Measurements from ENCODE around the gene RNF135.

RNF135 gene

GRCh38 chr17:30933966-30934365, 36.9 kb upstream of the RNF135 start:
- Histone ChIP-seq H3K9me3 (ENCODE audit: control insufficient read depth, low read length) (no peaks in the 10 kb centered on the region), H3K36me3 (ENCODE audit: control insufficient read depth, insufficient read depth, low read length) (no peaks in the 10 kb centered on the region), H3K4me3 (ENCODE audit: low read length) (no peak overlapping the region), H3K9ac (ENCODE audit: low read length) (no peak overlapping the region), H3K4me1 (ENCODE audit: control insufficient read depth, insufficient read depth, low read length) (no peaks in the 10 kb centered on the region), H3K27me3 (ENCODE audit: control insufficient read depth, insufficient read depth, low read length) (peaks cover 3% of the 10 kb centered on the region)

DNA sequence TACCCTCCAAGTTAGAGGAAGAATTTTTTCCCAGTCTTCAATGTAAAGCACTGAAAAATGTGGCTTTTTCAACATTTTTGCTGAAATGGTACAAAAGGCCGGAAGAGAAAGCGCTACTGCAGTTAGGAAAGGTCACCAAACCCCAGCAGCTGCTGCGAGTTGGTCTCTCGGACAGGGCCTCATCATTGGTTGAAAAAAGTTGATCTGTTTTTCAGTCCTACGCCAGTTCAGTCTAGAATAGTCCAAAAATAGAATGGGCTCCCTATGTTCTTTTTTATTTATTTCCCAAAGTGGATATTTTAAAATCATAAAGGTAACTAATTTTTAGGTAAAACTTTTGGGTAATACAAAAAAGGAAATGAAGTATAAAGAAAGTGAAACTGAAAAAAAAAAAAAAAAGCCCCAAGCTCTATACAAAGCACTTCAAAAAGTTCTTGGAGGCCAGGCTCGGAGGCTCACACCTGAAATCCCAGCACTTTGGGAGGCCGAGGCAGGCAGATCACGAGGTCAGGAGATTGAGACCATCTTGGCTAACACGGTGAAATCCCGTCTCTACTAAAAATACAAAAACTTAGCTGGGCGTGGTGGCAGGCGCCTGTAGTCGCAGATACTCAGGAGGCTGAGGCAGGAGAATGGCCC, 31.7 kb upstream of the RNF135 start:
- Histone ChIP-seq H3K4me1 (ENCODE audit: control insufficient read depth, insufficient read depth, low read length) (no peaks in the 10 kb centered on the region), H3K9ac (ENCODE audit: low read length) (no peak overlapping the region), H3K4me3 (ENCODE audit: low read length) (no peak overlapping the region), H3K27me3 (ENCODE audit: control insufficient read depth, insufficient read depth, low read length) (no peaks in the 10 kb centered on the region), H3K36me3 (ENCODE audit: control insufficient read depth, insufficient read depth, low read length) (no peaks in the 10 kb centered on the region), H3K9me3 (ENCODE audit: control insufficient read depth, low read length) (no peaks in the 10 kb centered on the region)

- Histone ChIP-seq H3K36me3 (ENCODE audit: control insufficient read depth, insufficient read depth, low read length) (no peaks in the 10 kb centered on the region), H3K4me3 (ENCODE audit: low read length) (no peak overlapping the region), H3K9ac (ENCODE audit: low read length) (no peak overlapping the region), H3K27me3 (ENCODE audit: control insufficient read depth, insufficient read depth, low read length) (no peaks in the 10 kb centered on the region), H3K4me1 (ENCODE audit: control insufficient read depth, insufficient read depth, low read length) (no peaks in the 10 kb centered on the region), H3K9me3 (ENCODE audit: control insufficient read depth, low read length) (no peaks in the 10 kb centered on the region)
Observed at GRCh38 chr17:30942308-30943079, 28.3 kb upstream of the RNF135 start.

GRCh38 chr17:30947796-30948195, 23.0 kb upstream of the RNF135 start:
- Histone ChIP-seq H3K36me3 (ENCODE audit: control insufficient read depth, insufficient read depth, low read length) (no peaks in the 10 kb centered on the region), H3K9ac (ENCODE audit: low read length) (no peak overlapping the region), H3K27me3 (ENCODE audit: control insufficient read depth, insufficient read depth, low read length) (no peaks in the 10 kb centered on the region), H3K9me3 (ENCODE audit: control insufficient read depth, low read length) (no peaks in the 10 kb centered on the region), H3K4me1 (ENCODE audit: control insufficient read depth, insufficient read depth, low read length) (peaks cover 15% of the 10 kb centered on the region), H3K4me3 (ENCODE audit: low read length) (no peak overlapping the region)

GRCh38 chr17:30950189-30950588, 20.6 kb upstream of the RNF135 start:
- H3K36me3 ChIP-seq (ENCODE audit: control insufficient read depth, insufficient read depth, low read length), result no peaks in the 10 kb centered on the region

DNA sequence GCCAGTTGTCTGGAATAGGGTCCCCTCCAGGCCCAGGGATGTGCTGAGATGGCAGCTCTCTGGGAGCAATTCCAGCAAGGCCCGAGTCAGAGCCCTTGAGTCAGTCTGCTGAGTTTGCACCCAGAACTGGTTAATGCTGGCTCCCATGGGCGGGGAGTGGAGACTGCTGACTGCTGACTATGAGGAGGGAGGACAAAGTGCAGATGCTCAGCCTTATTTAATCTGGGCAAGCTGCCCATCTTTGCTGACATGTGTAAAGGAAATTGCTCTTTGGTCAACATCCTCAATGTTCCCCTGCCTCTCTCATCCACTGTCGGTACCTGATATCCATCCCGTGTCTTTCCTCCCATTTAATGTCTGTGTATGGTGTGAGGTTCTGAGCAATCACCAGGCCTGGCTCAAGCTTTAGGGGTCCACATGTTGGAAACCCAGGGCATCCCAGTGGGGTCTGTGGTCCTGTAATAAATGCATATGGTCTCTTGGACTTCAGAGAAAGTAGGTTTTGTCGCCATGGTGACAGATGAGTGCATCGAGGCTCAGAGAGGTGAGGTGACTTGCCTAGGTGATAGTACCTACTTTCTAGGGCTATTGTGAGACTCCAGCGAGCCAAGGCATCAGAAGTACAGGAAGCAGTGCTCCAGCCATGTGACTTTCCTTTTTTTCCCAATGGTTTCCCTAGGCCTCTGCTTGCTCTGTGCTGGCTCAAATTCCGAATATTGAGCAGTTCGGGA, 20.0 kb upstream of the RNF135 start:
- Histone ChIP-seq H3K9ac (ENCODE audit: low read length) (no peak overlapping the region), H3K9me3 (ENCODE audit: control insufficient read depth, low read length) (no peaks in the 10 kb centered on the region), H3K36me3 (ENCODE audit: control insufficient read depth, insufficient read depth, low read length) (no peaks in the 10 kb centered on the region), H3K4me3 (ENCODE audit: low read length) (no peak overlapping the region), H3K4me1 (ENCODE audit: control insufficient read depth, insufficient read depth, low read length) (peaks cover 15% of the 10 kb centered on the region), H3K27me3 (ENCODE audit: control insufficient read depth, insufficient read depth, low read length) (no peaks in the 10 kb centered on the region)

More at GRCh38 chr17:30950189-30950588, 20.6 kb upstream of the RNF135 start:
- H3K27me3 ChIP-seq (ENCODE audit: control insufficient read depth, insufficient read depth, low read length), result no peaks in the 10 kb centered on the region
- H3K9me3 ChIP-seq (ENCODE audit: control insufficient read depth, low read length), result no peaks in the 10 kb centered on the region
- peaks cover 15% of the 10 kb centered on the region for H3K4me1 ChIP-seq (ENCODE audit: control insufficient read depth, insufficient read depth, low read length)
- H3K9ac ChIP-seq (ENCODE audit: low read length), result peak overlapping the region; percentile 25
- no peak overlapping the region for H3K4me3 ChIP-seq (ENCODE audit: low read length)

DNA sequence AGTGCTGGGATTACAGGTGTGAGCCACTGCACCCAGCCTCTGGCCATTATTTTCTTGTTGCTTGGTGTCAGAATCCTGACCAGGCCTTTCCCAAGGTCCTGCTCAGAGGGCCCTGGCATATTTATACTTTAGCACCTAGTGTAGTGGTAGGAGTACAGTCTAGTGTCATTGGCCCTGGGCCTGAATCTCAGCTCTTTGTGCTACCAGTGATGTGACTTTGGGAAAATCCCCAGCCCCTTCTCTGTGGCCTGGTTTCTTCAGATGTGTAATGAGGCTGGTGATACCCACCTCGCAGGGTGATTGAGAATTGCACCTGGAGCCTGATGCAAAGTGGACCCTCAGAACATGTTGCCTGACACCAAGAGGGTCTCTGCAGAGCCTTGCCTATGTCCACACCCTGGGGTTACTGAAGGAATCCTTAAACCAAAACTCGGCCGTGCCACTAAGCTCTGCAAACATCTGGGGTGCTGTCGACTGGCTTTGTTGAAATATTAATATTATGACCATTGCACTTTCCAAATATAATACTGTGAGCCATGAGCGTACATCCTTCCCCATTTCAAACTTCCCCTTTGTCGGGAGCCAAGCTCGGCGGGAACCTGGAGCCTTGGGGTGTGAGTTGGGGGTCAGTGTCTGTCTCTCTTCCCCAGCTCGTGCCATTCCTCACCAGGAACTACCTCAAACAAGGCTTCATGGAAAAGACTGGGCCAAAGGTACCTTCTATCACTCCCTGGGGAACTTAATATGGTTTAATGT, 18.0 kb upstream of the RNF135 start:
- H3K4me3 ChIP-seq (ENCODE audit: low read length), result no peak overlapping the region
- peaks cover 15% of the 10 kb centered on the region for H3K4me1 ChIP-seq (ENCODE audit: control insufficient read depth, insufficient read depth, low read length)
- no peaks in the 10 kb centered on the region for H3K27me3 ChIP-seq (ENCODE audit: control insufficient read depth, insufficient read depth, low read length)
- H3K9me3 ChIP-seq (ENCODE audit: control insufficient read depth, low read length), result no peaks in the 10 kb centered on the region
- H3K9ac ChIP-seq (ENCODE audit: low read length), result no peak overlapping the region
- H3K36me3 ChIP-seq (ENCODE audit: control insufficient read depth, insufficient read depth, low read length), result no peaks in the 10 kb centered on the region

- no peak overlapping the region for H3K4me3 ChIP-seq (ENCODE audit: low read length)
- no peaks in the 10 kb centered on the region for H3K36me3 ChIP-seq (ENCODE audit: control insufficient read depth, insufficient read depth, low read length)
- H3K4me1 ChIP-seq (ENCODE audit: control insufficient read depth, insufficient read depth, low read length), result peaks cover 15% of the 10 kb centered on the region
- no peak overlapping the region for H3K9ac ChIP-seq (ENCODE audit: low read length)
- no peaks in the 10 kb centered on the region for H3K9me3 ChIP-seq (ENCODE audit: control insufficient read depth, low read length)
- H3K27me3 ChIP-seq (ENCODE audit: control insufficient read depth, insufficient read depth, low read length), result no peaks in the 10 kb centered on the region
Observed at GRCh38 chr17:30954046-30954830, 16.6 kb upstream of the RNF135 start.

GRCh38 chr17:30956764-30957374, 14.0 kb upstream of the RNF135 start:
- H3K9me3 ChIP-seq (ENCODE audit: control insufficient read depth, low read length), result no peaks in the 10 kb centered on the region
- H3K4me3 ChIP-seq (ENCODE audit: low read length), result no peak overlapping the region
- no peaks in the 10 kb centered on the region for H3K27me3 ChIP-seq (ENCODE audit: control insufficient read depth, insufficient read depth, low read length)
- no peaks in the 10 kb centered on the region for H3K4me1 ChIP-seq (ENCODE audit: control insufficient read depth, insufficient read depth, low read length)
- H3K36me3 ChIP-seq (ENCODE audit: control insufficient read depth, insufficient read depth, low read length), result no peaks in the 10 kb centered on the region
- no peak overlapping the region for H3K9ac ChIP-seq (ENCODE audit: low read length)

DNA sequence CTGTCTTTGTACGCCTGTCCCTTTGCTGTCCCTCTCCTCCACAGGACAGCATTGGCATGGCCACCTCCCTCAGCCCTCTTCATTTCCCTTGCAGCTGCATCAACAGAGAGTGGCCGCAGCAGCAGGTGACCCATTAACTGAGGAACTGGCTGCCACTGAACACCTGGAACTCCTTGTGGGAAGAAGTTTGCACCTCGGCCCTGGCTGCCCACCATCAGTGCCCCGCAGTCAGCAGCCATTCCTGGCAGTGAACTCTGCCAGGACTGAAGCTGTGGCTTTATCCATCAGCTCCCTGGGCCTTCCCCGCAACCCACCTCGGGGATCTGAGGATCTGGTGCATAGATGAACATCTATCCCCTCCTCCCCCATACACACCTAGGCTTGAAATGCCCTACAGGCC, 13.1 kb upstream of the RNF135 start:
- no peaks in the 10 kb centered on the region for H3K27me3 ChIP-seq (ENCODE audit: control insufficient read depth, insufficient read depth, low read length)
- no peaks in the 10 kb centered on the region for H3K4me1 ChIP-seq (ENCODE audit: control insufficient read depth, insufficient read depth, low read length)
- no peaks in the 10 kb centered on the region for H3K36me3 ChIP-seq (ENCODE audit: control insufficient read depth, insufficient read depth, low read length)
- no peak overlapping the region for H3K9ac ChIP-seq (ENCODE audit: low read length)
- no peak overlapping the region for H3K4me3 ChIP-seq (ENCODE audit: low read length)
- no peaks in the 10 kb centered on the region for H3K9me3 ChIP-seq (ENCODE audit: control insufficient read depth, low read length)

- no peaks in the 10 kb centered on the region for H3K9me3 ChIP-seq (ENCODE audit: control insufficient read depth, low read length)
- no peaks in the 10 kb centered on the region for H3K4me1 ChIP-seq (ENCODE audit: control insufficient read depth, insufficient read depth, low read length)
- no peaks in the 10 kb centered on the region for H3K36me3 ChIP-seq (ENCODE audit: control insufficient read depth, insufficient read depth, low read length)
- H3K4me3 ChIP-seq (ENCODE audit: low read length), result no peak overlapping the region
- no peaks in the 10 kb centered on the region for H3K27me3 ChIP-seq (ENCODE audit: control insufficient read depth, insufficient read depth, low read length)
- no peak overlapping the region for H3K9ac ChIP-seq (ENCODE audit: low read length)
Observed at GRCh38 chr17:30958187-30958586, 12.7 kb upstream of the RNF135 start.

Data from mucosa of stomach (tissue), 1 donor.